WI38 (cell line): ENCODE measurements around the gene AK3.

Source experiments
- H3K4me3 ChIP-seq: 2 replicates; pipeline ENCODE4 v1.5.1; 2011; ENCODE audit warnings: low read depth, mild to moderate bottlenecking, control low read depth, low read length
- CTCF ChIP-seq: IDR thresholded peaks from 2 replicates; pipeline ENCODE4 v1.5.1; 2012; ENCODE audit warnings: low read depth, mild to moderate bottlenecking, control low read depth, low read length

AK3 gene

GRCh38 chr9:4717815-4718214 is 23.2 kb downstream of the AK3 start:
- no peak for TF ChIP-seq CTCF
- H3K4me3 ChIP-seq = no peak overlapping the region

GRCh38 chr9:4716163-4716562 is 24.8 kb downstream of the AK3 start:
- no peak for TF ChIP-seq CTCF

GRCh38 chr9:4714266-4715016 is 26.6 kb downstream of the AK3 start:
- TF ChIP-seq CTCF = no peak
- no peak overlapping the region for H3K4me3 ChIP-seq

More at GRCh38 chr9:4716163-4716562, 24.8 kb downstream of the AK3 start:
- no peak overlapping the region for H3K4me3 ChIP-seq

GRCh38 chr9:4713849-4714248 is 27.2 kb downstream of the AK3 start:
- no peak for TF ChIP-seq CTCF
- no peak overlapping the region for H3K4me3 ChIP-seq

- no peak for TF ChIP-seq CTCF
These were observed 31.6 kb downstream of the AK3 start for GRCh38 chr9:4709380-4709779.

GRCh38 chr9:4706971-4707622 is 33.9 kb downstream of the AK3 start:
- no peak overlapping the region for H3K4me3 ChIP-seq
- no peak for TF ChIP-seq CTCF

More at GRCh38 chr9:4709380-4709779, 31.6 kb downstream of the AK3 start:
- H3K4me3 ChIP-seq = no peak overlapping the region

GRCh38 chr9:4706021-4706420 is 35.0 kb downstream of the AK3 start:
- TF ChIP-seq CTCF = no peak
- no peak overlapping the region for H3K4me3 ChIP-seq
